Nephron progenitor cell (in vitro differentiated cells): ENCODE data around the gene FPR2.

Experiments
- DNase-seq: peaks from one replicate; pipeline ENCODE4 v3.0.0; 2021
- H3K27ac Mint-ChIP-seq: 2 replicates; pipeline ENCODE4 v1.8.0; 2021; ENCODE audit warnings: mild to moderate bottlenecking, moderate library complexity, mixed read lengths
- H3K27me3 Mint-ChIP-seq: 2 replicates; pipeline ENCODE4 v1.8.0; 2021; ENCODE audit warnings: mild to moderate bottlenecking, low read depth, mixed read lengths; ENCODE audit not compliant: poor library complexity
- H3K36me3 Mint-ChIP-seq: 2 replicates; pipeline ENCODE4 v1.8.0; 2021; ENCODE audit warnings: low read depth, mixed read lengths
- H3K4me1 Mint-ChIP-seq: 2 replicates; pipeline ENCODE4 v1.8.0; 2021; ENCODE audit warnings: mixed read lengths
- H3K4me3 Mint-ChIP-seq: 2 replicates; pipeline ENCODE4 v1.8.0; 2021; ENCODE audit warnings: mild to moderate bottlenecking, moderate library complexity, mixed read lengths
- H3K9me3 Mint-ChIP-seq: 2 replicates; pipeline ENCODE4 v1.8.0; 2021; ENCODE audit warnings: mild to moderate bottlenecking, moderate library complexity, mixed read lengths
- CTCF ChIP-seq: fragments of 200-600 bp; sonication (generic); IDR thresholded peaks from 2 replicates; pipeline ENCODE4 v1.5.0; 2021; ENCODE audit warnings: antibody characterized with exemption

The FPR2 gene

DNA sequence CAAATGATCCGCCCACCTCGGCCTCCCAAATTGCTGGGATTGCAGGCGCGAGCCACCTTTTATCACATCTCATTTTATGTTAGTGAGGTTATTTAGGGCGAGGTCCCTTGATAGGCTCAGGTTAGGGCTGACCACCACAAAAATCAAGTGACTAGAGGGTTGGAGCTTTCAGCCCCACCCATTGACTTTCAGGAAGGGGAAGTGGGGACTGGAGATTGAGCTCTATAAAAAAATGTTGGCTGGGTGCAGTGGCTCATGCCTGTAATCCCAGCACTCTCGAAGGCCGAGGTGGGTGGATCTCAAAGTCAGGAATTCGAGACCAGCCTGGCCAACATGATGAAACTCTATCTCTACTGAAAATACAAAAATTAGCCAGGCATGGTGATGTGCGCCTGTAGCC, 54.1 kb downstream of the FPR2 start:
- TF ChIP-seq CTCF, result no peak
- Mint-ChIP-seq H3K9me3 (peaks cover 72% of the 10 kb centered on the region), H3K27ac (no peak overlapping the region), H3K4me3 (no peak overlapping the region), H3K36me3 (no peaks in the 10 kb centered on the region), H3K4me1 (no peaks in the 10 kb centered on the region), H3K27me3 (no peaks in the 10 kb centered on the region)
- no peak for DNase-seq

GRCh38 chr19:51816711-51817110, 55.7 kb downstream of the FPR2 start:
- DNase-seq, result no peak
- TF ChIP-seq CTCF, result no peak
- no peak overlapping the region for H3K4me3 Mint-ChIP-seq
- peaks cover 73% of the 10 kb centered on the region for H3K9me3 Mint-ChIP-seq
- no peak overlapping the region for H3K27ac Mint-ChIP-seq
- no peaks in the 10 kb centered on the region for H3K4me1 Mint-ChIP-seq
- no peaks in the 10 kb centered on the region for H3K27me3 Mint-ChIP-seq
- H3K36me3 Mint-ChIP-seq, result no peaks in the 10 kb centered on the region

- Mint-ChIP-seq H3K27ac (no peak overlapping the region), H3K27me3 (peaks cover 5% of the 10 kb centered on the region), H3K4me3 (no peak overlapping the region), H3K36me3 (no peaks in the 10 kb centered on the region), H3K4me1 (no peaks in the 10 kb centered on the region), H3K9me3 (peaks cover 86% of the 10 kb centered on the region)
- DNase-seq, result no peak
- TF ChIP-seq CTCF, result no peak
Measured at GRCh38 chr19:51820011-51820410, 59.0 kb downstream of the FPR2 start.
